H1 (cell line): ENCODE measurements around the gene MCMBP. TPM values are rescaled to one million over a fixed set of nuclear protein-coding genes. Genes with fewer than 3 reads are reported as not detected.

Source experiments
- TEAD4 ChIP-seq: IDR thresholded peaks from 2 replicates; pipeline ENCODE4 v1.6.1; 2012; ENCODE audit warnings: low read depth, low read length, inconsistent platforms, mixed read lengths
- polyA plus RNA-seq, 7 experiments: library from polyadenylated mRNA; depleted of rRNA in 3 of 7; stranded (reverse) in 5 of 7; unstranded in 2 of 7; fragments of >200 nt in 5 of 7; fragments of 200-250 nt in 2 of 7; gene quantifications; 1 replicate in 5 of 7; 2 replicates in 1 of 7; 4 replicates in 1 of 7; pipeline versions ENCODE4 v1.2.1 to v1.2.3, GENCODE V29; 2011 to 2013; ENCODE audit warnings: missing spikeins in 2 of 7, mixed read lengths in 2 of 7
- total RNA-seq: library from RNA; stranded (reverse); fragmentation: NEBNext Ultra II Directional; extraction: Animal tissue kit (Norgen Biotek cat#: 25700); gene quantifications from 2 replicates; pipeline ENCODE4 v1.2.1, GENCODE V29; 2021

The MCMBP gene
- total and polyA plus RNA-seq, 2 of the 8 experiments (the other 6 are each of a cell fraction or from before 2014, with no cell fraction given) = 67.3 to 81.7 TPM

- no peak for TF ChIP-seq TEAD4
These were observed 51.5 kb downstream of the MCMBP start (continued) for GRCh38 chr10:119821182-119821581.
